GM21737 (cell line): ENCODE data around the gene HYAL1.

Source experiments
- ATAC-seq: cut with Tn5 transposase; IDR thresholded peaks from one replicate; pipeline ENCODE4 v1.9.1; 2021; ENCODE audit warnings: mild to moderate bottlenecking, moderate library complexity; ENCODE audit not compliant: unreplicated experiment

HYAL1 gene

DNA sequence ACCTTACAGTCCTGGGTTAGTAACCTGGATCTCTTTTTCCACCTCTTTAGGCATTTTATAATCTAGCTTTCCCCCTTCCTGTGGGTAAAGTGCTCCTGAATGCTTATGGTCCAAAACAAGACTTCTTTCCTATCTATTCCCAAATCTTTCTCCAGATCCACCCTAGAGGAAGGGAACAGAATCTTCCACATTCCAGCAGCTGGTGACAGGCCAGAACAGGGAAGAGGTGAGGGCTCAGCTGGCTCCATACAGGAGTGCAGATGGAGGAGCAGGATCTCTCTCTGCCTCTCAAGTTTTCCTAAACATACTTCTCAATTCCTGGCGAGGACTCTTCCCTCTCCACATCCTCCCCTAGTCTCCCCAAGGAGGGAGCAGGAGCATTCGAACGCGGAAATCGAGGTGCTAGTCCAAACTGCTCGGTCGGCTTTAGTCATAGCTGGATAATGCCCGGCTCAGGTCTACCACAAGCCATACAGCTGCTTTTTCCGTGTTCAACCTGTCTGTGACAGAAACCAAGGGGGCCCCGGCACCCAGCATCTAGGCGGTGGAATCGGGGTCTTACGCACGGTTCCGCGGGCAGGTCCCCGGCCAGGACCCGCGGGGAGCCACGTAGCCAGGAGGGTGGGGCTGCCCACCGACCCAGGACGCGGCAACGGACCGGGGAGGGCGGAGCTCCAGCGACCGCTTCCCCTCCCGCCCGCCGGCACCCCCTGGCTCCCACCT, 33.2 kb upstream of the HYAL1 start:
- peak; percentile 29 for ATAC-seq

DNA sequence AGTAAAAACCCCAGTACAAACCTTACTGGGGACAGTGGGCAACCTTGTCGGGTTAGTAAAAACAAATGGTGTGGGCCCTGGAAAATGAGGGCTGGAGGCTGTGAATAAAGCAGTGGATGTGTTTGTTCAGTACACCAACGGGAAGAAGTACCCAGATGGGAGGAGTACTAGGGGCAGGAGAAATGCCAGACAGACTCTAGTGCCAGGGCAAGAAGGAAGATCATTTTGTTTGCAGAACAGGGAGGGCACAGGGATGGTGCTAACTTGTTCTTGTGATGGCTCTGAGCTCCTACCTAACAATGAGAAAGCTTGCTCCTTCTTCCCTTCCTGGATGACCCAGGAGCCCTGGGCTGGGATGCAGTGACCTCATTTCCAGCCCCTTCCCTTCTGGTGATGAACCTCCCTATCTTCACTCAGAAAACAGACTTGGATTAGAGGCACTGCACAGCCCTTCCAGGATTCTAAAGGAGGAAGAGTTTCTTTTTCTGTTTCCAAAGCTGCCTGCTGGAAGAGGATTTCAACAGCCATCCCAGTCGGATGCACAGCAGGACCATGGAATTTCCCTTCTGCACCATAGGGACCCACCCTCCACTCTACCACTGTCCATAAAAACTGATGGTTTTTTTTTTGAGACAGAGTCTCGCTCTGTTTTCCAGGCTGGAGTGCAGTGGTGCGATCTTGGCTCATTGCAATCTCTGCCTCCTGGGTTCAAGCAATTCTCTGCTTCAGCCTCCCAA, 31.1 kb upstream of the HYAL1 start:
- no peak for ATAC-seq

DNA sequence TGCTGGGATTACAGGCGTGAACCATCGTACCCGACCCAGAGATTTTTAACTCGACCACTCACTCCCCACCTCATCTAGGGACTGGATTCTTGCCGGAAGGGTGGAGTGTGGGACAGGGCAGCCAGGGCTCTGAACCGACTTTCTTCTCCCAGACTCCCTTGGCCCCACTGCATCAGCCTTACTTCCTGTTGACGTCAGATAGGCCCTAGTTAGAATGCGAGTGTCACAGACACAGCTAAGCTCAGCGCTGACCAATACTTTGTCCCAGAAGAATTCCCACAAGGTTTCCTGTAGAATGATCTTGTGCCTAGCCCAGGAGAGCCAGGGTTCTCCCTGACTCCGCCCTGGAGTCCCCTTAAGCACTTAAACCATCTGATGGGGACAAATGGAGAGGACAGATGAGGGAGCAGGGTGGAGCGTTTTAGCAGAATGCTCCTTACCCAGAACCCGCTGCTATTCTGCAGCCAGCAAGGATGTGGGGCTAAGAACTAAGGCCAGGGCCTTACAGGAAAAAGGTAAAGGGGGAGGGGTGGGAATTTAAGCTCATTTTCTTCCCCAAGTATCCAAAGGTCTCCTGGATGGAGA, 30.5 kb upstream of the HYAL1 start:
- ATAC-seq: no peak

DNA sequence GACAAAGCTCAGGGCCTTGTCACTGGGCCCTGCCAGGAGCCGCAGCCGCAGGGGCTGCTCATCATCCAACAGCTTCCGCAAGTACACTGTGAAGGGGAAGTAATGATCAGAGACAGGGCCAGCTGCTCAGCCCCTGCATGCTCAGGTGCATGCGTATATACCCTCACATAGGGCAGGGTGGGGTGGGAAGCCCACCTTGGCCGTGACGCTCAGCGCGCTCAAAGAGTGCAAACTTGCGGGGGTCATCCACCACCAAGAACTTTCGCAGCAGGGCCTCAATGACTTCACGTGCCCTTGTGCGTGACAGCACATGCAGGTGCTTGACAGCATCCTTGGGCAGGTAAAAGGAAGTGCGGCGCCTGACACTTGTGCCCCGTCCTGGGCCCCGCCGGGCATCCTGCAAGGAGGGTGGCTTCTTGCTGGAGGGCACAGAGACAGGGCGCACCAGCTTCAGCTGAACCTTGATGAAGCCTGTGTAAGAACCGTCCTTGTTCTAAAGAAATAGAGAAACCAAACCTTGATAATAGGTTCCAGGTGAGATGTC, 28.1 kb upstream of the HYAL1 start:
- ATAC-seq: no peak

DNA sequence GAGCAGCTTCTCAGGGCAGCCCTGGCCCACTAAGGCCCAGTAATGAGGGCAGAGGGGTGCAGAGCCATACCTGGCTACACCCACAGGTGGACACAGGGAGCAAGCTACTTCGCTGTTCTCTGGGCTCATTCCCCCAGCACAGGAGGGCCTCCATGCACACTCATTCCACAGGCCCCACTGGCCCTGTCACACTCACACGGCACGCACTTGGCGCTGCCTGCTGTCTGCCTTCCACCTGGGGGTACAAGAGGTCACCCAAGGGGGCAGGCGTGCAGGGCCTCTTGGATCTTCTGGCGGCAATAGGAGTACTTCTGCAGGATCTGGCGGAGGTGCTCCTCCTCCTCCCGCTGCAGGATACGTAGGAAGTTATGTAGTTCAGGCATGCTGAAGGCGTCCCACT, 27.0 kb upstream of the HYAL1 start:
- ATAC-seq: no peak

DNA sequence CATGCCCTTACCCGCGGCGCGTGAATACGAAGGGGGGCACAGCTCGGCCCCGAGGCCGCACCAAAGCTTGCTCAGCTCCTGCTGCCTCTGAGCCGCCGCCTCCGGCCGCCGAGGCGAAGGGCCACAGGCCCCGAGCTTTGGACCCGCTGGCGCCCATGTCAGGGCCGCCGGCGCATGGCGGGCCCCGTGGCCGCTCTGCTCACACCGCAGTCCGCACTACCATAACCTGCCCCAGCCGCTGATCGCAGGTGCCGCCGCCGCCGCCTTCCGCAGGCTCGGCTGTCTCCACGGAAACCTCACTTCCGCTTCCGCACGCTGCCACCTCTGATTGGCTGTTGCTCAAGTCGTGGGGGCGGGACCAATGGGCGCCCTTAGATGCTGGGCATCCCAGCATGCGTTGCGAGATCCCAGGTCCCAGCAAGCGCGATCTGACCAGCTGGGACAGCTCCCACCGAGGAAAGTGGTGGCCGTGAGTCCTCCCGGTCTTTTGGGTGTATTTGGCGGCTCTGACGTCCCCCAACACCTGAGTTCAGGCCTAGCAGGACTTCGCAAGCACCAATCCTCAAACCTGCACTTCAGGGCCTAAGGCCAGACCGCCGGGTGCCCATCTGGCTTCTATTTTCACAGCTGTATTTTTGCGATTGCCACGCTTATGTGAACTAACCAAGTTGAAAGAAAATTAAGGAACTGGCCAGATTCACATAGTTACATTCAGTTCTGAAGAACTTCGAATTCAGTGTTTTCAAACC, 24.7 kb upstream of the HYAL1 start, which contains the start of gene TUSC2:
Gene TUSC2, minus strand, starts transcription at position 281 of the 749 bp plus-strand sequence. Its CDS starts 124 bp downstream, at position 157.
- ATAC-seq: peak; percentile 75

DNA sequence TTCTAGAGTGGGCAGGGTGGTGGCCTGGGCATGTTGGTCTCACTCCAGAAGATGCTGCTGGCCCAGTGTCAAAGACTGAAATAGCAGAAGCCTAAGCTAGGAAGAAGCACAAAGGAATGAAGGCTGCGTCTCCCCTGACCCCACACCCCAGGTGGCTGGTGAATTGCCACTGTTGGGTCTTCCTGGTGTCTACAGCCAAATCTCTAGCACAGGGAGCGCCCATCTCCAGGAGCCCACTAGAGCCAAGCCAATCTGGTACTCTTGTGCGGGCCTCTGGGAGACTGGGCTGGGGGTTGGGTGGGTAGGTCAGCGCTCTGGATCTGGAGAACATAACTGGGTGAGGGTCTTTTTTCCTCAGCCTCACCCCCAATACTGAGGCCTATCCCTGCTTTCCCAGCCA, 23.8 kb upstream of the HYAL1 start:
- ATAC-seq: no peak

DNA sequence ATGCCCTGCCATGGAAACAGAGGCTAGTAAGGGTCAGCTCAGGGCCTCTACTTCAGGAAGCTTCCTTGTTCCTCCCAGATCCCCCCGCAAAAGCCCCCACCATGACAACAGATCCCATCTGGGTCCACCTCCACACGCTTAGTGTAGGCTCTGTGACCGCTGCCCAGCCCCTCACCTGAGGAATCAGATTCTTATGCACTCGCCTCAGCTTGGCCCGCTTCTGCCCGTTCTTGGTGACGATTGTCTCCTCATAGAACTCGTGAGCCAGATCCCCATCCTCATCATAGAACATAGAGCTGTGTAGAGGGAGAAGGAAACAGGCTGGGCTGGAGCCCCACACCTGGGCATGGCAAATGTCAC, 22.8 kb upstream of the HYAL1 start:
- no peak for ATAC-seq

DNA sequence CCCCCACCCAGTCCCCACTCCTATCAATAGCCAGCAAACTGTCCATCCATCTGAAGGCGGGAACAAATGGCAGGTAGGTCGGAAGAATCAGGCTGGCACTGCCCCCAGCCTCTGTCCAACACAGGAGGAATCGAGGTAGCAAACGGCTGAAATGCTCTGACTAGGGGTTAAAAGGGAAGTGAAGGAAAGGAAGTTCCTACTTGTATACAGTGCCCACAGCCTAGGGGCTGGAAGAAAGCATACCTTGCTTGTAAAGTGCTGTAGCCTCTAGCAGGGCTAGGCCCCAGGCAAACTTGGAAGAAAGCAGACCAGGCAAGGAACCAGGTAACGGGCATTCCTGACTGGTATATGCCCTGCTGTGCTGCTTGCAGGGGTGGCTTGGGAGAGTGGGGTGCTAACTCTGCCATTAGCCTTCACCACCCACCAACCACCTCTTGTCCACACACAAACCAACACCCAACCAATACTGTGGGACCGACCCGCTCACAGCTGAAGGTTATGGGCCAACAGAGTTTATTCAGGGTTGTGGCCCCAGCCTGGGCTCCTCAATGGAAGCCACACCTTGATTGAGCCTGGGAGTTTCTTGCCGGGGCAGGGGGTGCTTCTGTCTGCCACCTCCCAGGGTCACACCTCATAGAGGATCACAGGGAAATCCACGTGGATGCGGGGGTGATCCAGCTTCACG, 22.3 kb upstream of the HYAL1 start:
- ATAC-seq: no peak

DNA sequence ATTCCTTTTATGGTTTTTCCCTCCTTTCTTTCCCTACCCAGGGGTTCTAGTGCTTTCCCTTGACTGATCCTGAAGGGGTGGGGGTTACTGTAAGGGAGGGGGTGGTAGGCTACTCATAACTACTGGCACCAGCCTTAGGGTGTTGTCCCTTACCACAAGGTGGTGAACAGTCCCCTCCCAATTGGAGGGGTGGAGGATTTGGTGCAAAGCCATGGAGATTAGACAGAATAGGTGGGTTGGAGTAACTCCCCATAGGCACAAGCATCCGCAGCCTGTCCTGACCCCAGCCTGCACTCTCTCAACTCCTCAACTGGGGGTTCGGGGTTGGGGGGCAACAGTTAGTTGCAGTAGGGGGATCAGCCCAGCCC, 21.7 kb upstream of the HYAL1 start:
- no peak for ATAC-seq

DNA sequence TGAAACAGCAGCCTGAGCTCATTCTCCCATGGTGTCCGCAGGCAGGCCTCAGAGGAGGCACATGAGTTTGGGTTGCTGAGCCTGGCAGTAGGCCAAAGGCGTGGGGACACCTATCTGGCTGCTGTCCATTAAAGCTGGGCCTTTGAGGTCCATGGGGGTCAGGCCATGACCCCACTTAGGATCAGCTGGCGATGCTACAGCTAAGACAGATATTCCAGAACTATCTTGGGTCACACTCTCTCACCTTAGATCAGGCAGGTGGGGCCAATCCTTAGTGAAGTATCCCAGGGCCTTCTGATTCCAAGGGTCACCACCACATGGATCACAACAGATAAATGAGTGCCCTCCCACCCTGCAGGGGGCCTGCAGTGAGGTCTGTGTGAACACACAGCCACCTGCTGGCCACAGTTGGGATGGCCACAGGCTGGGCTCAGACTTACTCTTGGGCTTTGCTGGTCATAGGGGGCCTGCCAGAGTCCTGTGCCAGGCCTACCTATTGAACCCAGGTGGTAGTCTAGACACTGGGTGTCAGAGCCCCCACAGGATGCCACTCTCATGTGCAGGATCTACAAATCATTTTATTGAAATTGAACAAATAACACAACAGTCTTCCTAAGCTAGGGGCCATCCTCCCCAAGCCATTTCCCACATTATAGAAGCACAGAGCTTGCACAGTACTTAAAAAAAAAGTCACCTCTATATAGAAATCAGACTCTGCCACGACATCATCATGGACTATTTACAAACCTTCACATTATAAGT, 21.2 kb upstream of the HYAL1 start:
- no peak for ATAC-seq

DNA sequence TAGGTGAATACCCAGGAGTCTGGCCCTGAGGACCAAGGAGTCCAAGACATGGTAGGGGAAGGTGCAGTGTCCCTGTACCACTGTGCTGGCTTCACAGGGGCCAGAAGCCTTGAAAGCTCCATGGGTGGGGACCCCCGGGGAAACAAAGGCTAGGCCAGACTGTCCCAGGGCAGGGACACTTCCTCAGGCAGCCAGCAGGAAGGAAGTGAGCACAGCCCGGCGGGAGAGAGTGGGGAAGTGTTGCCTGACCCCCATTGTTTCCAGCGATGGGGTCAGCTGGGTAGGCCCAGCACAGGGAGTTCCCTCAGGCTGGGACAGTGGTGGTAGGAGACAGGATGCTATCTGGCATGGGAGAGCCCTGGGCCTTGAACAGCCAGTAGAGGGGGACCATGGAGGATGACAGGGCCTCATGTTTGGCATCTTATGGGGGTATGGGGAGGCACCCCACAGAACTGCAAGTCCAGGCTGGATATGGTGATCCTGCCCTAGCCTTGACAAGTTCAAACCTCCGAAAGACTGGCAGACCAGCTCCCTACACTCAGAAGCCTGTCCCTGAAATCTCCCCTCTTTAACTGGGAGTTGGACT, 20.3 kb upstream of the HYAL1 start:
- no peak for ATAC-seq

DNA sequence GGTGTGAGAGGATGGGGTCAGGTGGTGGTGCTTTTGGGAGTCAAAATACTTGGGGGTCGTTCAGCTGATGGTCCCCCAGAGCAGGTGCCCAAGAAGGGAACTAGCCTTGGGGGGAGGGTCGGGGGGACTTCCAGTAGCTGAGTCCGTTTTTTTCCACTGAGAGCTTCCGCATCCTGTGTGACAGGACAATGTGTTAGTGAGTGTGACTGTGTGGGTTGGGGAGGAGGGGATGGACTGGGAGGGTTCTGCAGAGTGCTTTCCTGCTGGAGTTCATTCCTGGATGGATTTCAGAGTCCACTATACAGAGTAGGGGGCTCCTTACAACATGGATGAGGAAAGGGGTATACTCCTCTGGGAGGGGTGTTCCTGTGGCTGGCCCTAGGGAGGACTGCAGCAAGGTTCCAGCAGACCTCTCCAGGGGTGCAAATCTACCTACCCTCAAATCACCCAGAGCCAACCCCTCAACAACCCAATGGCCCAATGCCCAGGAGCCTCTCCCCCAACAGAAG, 19.8 kb upstream of the HYAL1 start:
- no peak for ATAC-seq

DNA sequence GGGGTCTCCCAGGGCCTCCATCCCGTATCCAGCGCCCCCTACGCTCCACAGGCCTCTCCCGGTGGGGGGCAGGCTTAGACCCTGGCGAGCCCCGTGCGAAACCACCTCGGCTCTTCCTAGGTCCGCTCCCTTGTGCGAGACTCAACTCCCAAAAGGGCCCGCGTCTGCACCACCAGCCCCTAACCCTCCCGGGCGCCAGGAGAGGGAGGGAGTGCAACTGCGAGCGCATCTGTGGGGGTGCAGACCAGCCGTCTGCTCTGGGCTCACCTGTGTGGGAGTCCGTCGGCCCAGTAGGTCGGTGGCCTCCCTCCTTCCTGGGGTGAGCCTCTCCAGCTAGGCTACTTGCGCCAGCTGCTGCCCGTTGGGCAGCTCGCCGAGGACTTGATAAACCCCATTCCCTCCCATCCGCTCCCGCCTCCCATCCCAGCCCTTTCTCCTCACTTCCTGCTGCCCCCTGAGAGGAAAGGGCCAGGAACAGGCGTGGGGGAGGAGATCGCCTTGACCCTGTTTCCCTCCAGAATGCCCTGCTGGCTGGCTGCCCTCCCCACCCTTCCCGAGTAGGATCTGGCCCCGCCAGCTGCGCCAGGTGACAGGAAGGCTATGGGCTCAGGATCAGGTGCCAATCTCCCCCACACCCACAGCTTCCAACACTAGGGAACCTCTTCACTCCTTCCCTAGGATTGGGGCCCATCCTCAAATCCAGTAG, 19.2 kb upstream of the HYAL1 start, which contains the start of gene HYAL2:
Gene HYAL2, minus strand, starts transcription at position 360 of the 706 bp plus-strand sequence. CDS start 2,256 bp downstream, outside the sequence.
- ATAC-seq: no peak

DNA sequence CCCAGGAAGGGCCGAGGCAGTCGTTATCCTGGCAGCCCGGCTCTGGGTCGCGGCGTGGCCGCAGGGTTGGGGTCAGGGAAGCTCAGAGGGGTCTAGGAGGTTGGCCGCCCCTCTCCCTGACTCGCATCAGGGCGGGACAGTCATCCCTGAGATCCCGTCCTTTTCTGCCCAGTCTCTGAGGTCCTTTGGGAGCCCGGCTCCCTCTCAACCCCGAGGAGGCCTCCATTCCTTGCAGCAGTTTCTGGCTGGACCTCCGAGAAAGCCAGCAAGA, 18.7 kb upstream of the HYAL1 start:
- ATAC-seq: no peak

DNA sequence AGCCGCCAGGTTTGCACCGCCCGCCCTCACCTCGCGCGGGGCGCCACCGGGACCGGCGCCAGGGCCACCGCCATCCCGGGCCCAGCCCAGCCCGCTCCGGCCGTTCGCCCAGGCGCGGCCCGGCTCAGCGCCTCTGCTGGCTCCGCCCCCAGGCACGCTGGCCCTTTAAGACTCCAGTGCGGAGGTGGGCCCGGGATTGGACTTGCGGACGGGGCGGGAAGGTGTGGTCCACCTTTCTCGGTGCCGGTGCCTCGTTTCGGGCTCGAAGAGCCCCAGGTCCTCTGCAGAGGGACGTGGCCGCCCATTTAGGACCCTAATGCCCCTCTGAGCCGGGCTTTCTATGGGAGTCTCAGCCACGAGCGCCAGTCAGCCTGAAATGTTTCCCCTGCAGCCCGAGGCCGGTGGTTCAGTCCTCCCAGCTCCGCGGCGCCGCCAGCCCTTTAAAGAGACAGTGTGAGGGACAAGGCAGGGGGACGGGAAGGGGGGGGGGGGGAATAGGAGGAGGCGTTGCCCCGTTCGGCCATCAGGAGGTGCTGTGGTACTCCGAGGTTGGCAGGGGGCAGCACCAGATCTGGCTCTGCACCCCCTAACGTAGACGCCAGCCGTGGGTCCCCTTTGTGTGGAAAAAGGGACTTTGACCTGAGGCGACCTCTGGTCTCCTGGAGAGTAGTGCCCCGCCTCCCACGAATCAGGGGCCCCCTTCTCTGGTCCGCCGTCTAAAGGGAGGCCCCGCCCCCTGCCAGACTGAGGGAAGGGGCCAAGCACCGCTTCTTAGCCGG, 18.2 kb upstream of the HYAL1 start:
- ATAC-seq: peak; percentile 65

DNA sequence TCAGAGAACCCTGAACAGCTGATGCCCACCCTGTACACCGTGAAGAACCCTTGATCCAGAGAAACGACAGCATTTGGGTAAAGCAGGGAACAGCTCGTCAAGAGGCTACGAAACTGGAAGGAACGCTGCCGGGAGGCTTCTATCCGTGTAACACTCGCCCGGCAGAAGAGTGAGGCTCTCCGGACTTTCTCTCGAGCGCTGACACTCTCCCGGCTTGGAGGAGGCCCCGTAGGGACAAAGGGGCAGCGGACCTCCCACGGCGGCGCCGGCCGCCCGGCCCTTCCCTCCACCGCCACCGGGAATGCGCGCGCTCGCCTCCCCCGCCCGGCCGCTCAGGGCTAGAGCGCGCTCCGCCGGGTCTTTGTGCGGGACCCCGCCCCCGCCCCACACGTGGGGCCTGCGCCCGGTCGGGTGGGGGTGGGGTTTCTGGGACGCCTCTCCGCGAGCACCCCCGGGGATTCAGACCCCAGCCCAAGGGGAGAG, 17.5 kb upstream of the HYAL1 start:
- ATAC-seq: peak; percentile 45
